ENCODE measurements around the gene MOCS2.

Gene MOCS2

DNA sequence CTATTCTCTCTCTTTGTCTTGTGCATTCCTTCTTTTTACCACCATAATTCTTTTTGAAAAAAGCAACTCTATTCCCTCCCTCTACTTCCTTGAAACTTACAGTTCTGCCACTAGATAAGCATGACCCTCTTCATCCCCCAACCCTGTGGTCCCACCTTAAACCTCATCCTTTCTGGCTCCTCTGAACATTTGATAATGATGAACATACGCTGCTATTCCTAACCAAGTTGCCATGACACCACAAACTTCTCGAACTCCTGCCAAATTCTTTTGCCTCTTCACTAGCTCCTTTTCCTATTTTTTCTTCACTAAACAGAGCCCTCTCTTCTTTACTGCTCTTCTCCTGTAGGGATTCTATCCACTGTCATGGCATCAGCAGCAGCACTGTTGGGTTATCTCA lies 57.1 kb downstream of the MOCS2 start:
- DNase-seq (ENCODE audit: low read depth, low spot score) = no peak

DNA sequence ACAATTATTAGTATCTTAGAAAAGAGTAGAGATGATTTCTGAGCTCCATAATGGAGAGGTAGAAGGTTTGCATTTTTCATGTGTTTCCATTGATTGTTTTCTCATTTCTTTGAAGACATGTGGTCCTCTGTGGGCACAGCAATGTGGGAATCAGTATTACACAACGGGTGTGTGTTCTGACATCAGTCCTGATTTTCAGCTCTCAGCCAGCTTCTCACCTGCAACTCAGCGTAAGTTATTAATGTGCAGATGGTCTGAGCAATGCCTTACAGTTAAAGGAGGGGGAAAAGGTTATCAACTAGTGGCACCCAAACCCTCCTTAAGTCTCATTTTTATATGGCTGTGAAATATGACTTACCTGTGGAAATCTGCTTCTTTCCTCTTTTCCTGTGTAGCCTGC lies 61.3 kb downstream of the MOCS2 start:
- DNase-seq (ENCODE audit: low read depth, low spot score) = no peak

Data from astrocyte of the hippocampus (primary cell).